GM19455 (cell line): ENCODE measurements around the gene CTXN1.
"Not testable (repeated sequence)": the region's sequence is repeated elsewhere in the genome, so short reads cannot be mapped to it uniquely, and the experiment has no call there.

Experiments
- ATAC-seq: cut with Tn5 transposase; IDR thresholded peaks from one replicate; pipeline ENCODE4 v1.9.1; 2021; ENCODE audit not compliant: unreplicated experiment

CTXN1 gene

GRCh38 chr19:7902796-7903243 lies 23.1 kb downstream of the CTXN1 start:
- no peak for ATAC-seq

GRCh38 chr19:7901337-7901736 lies 24.6 kb downstream of the CTXN1 start:
- no peak for ATAC-seq

GRCh38 chr19:7900931-7901330 lies 25.0 kb downstream of the CTXN1 start:
- no peak for ATAC-seq

- ATAC-seq = no peak
These were observed 25.5 kb downstream of the CTXN1 start for GRCh38 chr19:7900401-7900870.

GRCh38 chr19:7899751-7900378 lies 26.1 kb downstream of the CTXN1 start:
- no peak for ATAC-seq

GRCh38 chr19:7898967-7899366 lies 27.0 kb downstream of the CTXN1 start:
- no peak for ATAC-seq

GRCh38 chr19:7897292-7897691 lies 28.6 kb downstream of the CTXN1 start:
- ATAC-seq = no peak

GRCh38 chr19:7895565-7895964 lies 30.4 kb downstream of the CTXN1 start:
- no peak for ATAC-seq

- no peak for ATAC-seq
These were observed 31.2 kb downstream of the CTXN1 start for GRCh38 chr19:7894612-7895309.

GRCh38 chr19:7893362-7894101 lies 32.4 kb downstream of the CTXN1 start:
- not testable (repeated sequence) for ATAC-seq

GRCh38 chr19:7888826-7889217 lies 37.1 kb downstream of the CTXN1 start:
- ATAC-seq = no peak

GRCh38 chr19:7888145-7888825 lies 37.6 kb downstream of the CTXN1 start, which contains the start of gene LRRC8E:
Gene LRRC8E, plus strand, starts transcription at chr19:7888510. Its CDS starts 7,094 bp downstream, at chr19:7895604.
- ATAC-seq = no peak

GRCh38 chr19:7887408-7888144 lies 38.4 kb downstream of the CTXN1 start:
- ATAC-seq = no peak

- ATAC-seq = no peak
These were observed 40.1 kb downstream of the CTXN1 start for GRCh38 chr19:7885818-7886217.

GRCh38 chr19:7883796-7884570 lies 42.0 kb downstream of the CTXN1 start:
- no peak for ATAC-seq

GRCh38 chr19:7883105-7883504 lies 42.8 kb downstream of the CTXN1 start:
- ATAC-seq = no peak

- ATAC-seq = no peak
These were observed 44.0 kb downstream of the CTXN1 start for GRCh38 chr19:7881910-7882309.

GRCh38 chr19:7879836-7880235 lies 46.1 kb downstream of the CTXN1 start:
- ATAC-seq = no peak

GRCh38 chr19:7879111-7879807 lies 46.7 kb downstream of the CTXN1 start:
- ATAC-seq = no peak
